Activated CD4-positive, alpha-beta T cell treated with anti-CD3 and anti-CD28 coated beads for 4 hours (primary cell): ENCODE measurements around the gene PODXL2.

Source experiments
- DNase-seq, 2 donors: peaks; one replicate each; pipeline ENCODE4 v3.0.0-alpha.2; 2020

Gene PODXL2

DNA sequence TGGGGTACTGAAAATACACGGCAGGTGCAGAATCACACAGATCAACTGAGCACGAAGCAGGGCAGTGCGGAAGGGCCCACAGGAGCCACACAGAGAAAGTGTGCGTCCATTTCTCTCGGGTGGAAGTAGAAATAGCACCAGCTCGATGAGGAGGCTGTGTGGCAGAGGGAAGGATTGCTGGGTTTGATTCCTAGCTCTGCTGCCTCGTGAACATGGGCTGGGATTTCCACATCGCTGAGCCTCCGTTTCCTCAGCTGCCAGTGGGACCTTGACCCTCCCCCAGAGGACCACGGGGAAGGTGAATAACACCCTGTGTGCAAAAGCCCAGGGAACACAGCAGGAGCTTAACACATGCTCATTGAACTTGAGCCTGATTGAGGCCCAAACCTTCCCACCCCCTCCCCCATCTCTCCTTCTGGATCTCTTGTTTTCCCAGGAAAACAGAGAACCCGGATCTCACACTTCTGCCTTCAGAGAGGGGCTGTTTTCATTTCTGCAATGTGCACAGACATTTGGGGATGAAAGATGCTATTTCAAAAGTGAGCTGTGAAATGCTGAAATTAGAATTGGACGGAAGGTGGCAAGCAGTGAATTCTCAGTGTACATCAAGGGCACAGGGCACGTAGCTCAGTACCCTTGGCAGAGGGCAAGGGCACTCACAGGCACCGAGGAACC lies 82.2 kb downstream of the PODXL2 start:
- DNase-seq, result no peak

DNA sequence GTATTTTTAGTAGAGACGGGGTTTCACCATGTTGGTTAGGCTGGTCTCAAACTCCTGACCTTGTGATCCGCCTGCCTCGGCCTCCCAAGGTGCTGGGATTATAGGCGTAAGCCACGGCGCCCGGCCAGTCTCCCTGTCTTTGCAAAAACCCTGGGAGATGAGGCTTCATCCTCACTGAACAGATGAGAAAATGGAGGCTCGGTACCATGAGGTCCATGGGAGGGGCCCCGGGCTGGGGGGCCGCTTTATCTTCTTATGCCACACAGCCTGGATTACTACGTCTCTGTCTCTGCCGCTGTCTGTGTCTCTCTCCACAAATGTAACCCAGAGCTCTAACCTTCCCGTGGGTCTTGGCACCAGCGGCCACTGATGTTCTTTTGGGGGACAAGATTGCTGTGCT lies 82.9 kb downstream of the PODXL2 start:
- DNase-seq, result no peak

DNA sequence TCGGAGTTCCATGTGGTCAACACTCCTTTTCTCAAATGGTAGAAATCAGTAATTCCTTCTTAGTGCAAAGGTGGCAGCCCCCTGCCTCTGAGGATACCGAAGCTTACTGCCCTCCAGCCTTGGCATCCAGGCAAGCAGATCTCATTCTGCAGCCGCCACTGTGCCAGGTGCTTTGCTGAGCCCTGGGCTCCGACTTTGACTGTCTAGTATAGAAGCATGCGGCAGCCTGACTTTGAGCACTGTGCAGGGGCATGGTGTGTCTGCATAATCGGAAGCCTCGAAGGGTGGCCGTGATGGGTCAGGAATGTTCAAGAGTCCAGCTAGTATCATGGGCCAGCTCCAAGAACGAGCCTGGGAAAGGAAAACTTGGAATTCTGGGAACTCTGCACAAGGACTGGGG lies 83.5 kb downstream of the PODXL2 start:
- no peak for DNase-seq

DNA sequence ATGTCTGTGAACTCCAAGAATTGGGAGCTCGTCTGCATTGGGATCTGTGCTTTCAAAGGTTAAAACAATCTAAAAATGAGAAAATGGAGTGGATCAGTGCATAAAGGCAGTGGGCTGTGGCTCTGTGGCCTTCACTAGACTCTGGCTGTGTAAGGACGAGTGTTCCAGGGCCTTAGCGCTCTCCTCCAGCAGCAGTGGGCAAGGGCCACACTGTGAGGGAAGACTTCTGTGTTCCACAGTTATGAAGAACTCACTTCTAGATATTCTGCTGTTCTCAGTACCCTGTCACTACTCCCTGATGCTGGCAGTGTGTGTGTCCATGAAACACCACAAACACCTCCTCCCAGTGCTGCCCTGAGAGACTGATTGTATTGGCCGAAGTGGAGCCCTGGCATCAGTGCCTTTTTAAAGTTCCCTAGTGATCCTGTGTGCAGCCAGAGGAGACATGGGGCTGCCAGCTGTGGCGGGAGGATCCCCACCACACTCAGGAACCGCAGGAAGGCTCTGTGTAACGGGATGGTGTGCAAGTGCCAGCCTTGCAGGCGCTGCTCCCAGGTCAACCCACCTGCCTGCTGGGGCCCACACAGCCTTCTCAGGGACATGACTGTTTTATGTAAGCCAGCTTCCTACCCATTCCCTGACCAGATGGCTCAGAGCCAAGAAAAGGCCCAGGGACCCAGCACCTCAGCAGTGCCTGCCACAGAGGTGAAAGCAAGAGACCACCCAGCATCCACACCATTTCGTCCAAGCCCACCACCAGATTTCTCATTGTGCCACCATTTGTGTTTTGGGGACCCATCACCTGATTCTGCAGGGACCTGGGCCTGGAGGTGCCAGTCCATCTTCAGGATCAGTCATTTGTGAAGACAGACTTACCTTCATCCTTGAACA lies 84.1 kb downstream of the PODXL2 start:
- DNase-seq, result no peak

DNA sequence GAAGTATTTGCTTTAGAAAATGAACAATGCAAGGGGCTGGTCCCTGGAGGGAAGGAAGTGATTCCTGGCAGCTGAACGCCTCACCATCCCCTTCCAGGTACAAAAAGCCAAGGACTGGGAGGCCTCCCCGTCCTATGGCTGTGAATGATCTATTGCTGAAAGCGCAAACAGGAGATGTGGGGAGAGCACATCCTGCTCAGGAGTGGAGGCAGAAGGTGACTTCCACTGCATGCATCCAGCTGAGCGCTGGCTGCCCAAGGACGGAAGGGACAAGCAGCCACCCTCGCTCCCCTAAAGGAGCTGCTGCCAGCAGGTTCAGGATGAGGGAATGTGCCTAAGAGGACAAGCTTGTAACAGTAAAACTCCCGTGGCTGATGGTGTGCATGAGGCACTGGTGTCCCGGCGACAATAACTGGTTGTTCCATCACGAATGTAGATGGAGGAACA lies 85.2 kb downstream of the PODXL2 start:
- DNase-seq, result no peak

DNA sequence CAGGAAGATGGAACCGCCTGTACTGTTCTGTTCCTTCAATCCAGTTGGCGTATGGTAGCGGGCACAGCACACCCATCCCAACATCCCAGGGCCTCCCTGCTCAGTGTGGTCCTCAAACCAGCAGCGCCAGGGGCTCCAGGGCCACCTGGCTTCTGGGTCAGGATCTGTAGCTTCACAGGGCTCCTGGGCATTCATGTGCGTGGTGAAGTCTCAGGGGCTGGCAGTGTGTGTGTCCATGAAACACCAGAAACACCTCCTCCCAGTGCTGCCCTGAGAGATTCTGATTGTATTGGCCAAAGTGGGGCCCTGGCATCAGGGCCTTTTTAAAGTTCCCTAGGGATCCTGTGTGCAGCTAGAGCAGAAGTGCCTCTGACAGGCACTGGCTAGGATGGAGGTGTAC lies 85.9 kb downstream of the PODXL2 start:
- no peak for DNase-seq

DNA sequence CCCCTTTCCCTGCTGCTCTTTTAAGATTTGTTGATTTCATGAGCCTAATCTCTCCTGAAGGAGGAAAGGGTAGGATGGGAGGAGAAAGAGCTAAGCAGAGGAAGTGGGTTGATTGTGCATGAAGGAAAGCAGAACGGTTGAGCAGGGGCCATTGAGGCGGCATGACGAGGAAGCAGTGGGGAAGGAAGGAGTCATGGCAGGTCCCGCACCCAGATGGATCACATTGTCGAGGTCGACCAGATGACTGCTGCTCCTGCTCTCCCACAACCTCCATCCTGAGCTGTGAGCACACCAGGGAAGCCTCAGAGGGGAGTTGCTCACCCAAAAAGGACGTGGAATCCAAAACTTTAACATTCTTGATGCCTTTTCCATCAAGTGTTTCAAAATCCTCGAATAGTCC lies 86.5 kb downstream of the PODXL2 start:
- DNase-seq, result no peak

DNA sequence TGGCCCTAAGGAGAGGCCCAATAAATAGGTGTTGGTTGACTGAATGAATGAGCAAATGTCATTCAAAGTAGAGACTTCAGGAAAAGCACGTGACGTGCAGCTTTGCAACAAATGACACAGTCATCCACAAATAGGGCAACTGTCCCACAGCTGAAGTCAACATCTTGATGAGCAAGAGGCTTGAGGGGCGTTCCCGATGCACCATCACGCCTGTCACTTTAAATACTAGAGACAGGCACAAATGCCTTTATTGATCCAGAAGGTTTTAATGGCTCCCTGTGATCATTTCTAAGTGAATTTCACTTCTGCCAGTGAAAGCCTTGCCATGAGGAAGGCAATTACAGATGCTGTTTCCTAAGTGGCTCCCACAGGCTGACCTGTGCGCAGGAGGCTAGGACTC lies 87.4 kb downstream of the PODXL2 start:
- no peak for DNase-seq

DNA sequence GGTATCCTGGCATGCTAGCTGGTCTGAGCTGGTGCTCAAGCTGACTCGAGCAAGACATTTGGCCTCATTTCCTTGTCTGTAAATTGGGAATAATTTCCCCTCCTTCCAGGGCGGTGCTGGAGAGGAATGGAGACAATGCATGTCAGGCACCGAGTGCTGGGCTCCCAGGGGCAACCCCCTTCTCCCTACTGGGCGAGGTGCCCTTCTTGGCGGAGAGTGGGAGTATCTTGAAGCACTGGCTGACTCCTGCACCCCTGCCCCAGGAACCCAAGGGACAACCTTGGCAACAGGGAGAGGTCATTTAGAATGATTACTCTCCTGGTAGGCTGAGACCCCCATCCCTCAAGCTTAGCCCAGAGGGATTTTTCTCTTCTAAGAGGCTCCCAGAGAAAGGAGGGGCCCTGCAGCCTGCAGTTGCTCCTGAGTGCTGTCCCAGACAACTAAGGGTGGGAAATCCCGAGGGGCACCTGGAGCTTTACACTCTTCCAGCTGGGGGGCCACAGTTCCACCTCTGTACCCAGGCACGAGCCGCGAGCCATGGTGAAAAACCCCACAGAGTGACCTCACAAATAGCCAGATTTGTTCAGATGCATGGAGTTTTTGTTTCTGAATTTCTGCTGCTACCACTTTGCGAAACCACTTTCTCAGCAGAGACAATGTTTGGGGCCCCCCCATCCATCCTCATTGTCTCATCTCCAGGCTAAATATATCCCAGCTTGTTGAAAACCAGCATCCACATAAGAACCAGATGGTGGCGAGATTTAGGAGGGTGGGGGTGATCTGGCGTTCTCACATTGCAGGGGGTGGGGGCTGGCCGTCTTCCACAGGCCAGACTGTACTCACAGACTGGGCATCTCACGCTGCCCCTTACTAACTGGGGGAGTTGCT lies 88.6 kb downstream of the PODXL2 start:
- DNase-seq, result no peak

DNA sequence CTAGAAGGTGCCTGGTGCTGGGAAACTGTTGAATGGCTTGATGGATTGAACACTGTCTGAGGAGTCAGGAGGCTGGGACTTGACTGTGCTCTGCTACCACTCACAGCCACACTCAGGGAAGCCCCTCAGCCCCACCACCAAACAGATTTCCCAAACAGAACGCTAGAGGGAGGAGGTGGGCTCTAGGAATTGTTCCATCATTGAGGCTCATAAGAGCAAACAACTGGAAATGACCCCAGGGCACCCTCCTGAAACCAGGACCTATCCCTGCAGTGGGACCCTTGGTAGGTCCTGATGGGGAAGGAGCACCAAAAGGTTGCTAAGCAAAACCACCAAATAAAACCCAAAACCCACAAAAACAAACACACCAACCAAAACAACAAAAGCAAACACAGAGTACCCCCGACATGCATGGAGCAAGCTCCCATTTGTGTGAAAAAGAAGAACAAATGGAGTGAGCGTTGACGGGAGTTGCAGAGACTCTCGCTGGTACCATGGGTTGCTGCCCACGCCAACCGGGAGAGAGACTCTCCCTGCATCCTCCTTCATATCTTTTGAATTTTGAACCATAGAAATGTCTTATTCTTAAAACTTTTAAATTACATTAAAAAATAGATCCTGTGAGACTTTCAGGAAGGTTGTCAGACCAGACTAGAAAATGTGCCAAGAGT lies 89.4 kb downstream of the PODXL2 start:
- no peak for DNase-seq

DNA sequence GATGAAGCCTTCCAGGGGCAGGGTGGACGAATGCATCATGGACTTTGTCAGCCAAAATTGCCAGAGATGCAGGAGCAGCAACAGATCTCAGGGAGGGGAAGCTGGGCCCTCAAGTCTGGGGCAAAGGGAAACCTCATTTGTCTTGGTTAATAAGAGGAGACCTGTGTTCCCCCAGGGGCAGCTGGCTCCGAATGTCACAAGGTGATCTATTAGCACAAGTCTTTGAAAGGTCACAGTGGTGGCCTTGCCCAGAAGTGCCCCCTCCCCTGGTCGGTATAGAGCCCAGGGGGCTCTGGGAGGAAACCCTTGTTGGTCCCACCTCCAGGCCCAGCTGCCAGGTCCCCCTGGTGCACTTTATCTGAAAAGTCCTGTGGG lies 89.9 kb downstream of the PODXL2 start:
- no peak for DNase-seq

DNA sequence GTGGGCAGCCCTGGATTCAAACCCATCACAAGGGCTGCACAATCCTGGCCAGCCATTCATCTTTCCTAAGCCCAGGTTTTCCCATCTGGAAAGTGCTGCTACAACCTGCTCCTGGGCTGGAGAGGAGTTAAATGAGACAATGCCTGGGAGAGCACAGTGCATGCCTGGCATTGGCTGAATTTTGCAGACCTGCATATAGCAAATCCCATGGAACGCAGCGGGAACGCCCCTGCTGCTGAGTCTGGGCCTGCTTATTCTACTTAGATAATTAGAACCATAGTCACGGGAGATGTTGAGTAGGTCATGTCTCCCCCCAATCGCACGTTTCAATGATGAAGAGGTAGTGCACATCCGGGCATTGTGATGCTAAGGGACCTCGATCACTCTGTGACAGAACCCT lies 90.4 kb downstream of the PODXL2 start:
- no peak for DNase-seq

DNA sequence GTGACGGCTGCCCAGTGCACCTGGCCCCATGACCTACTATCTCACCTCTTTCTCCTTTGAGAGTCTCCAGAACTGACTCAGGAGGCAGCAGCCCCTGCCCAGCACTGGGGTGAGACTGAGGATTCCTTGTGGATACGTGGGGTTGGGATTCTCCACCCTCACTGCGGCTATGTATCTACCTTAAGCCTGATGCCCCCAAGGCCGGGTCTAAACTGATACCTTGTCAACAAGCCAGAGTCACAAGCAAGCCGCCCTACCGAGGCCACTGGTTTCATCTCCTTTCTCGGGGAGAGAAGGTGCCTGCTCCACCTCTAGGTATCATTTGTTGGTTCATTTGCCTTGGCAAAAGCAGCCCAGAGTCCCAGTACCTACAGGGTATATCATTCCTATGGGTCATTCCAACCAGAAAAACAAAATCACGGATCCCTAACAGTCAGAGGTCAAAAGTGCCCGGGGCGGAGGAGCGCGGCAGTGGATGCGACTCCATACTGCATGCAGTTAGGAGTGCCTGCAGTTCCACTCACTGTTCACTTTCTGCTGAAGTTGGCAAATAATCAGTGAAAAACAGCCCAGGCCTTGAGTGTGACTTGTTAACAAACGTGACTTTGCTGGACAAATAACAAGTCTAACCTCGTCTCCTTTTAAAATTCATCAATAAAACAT lies 91.3 kb downstream of the PODXL2 start:
- no peak for DNase-seq

DNA sequence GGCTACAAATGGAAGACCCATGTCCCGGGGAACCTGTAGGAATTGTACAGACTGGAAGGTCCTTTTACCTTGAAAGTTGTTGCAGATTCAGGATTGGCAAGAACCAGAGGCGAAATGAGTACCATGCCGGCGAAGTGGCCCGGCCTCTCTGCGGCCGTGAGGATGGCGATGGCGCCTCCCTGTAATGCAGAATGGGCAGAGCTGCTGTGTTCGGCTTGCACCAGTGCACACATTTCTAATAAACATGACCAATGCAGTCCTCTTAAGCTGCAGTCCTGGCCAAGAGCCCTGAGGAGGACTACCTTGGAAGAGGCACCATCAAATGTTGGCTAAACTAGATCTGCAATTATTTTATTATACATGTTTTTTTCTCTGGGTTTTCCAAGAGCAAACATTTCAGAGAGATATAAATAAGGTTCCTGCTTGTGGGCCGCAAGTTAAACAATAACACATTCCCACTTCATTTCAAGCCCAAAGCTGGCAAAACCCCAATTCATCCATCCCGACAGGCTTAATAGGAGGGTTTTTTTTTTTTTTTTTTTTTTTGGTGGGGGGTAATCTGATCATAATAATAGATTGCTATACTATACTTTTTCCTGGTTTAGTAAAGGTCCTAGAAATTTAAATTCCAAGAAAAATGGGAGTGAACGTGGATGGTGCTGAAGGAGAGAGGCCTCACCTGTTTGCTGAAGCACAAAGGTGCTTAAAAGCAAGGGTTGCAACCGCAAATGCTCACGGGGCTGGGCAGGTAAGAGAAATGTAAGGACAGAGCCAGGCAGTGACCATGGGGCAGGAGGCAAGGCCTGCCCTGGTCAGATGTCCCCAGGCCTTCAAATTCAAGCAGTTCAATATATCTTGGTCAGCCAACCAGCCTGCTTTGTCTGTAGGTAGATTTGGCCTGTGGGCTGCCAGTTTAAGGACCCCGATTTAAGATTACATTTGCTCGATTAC lies 92.3 kb downstream of the PODXL2 start:
- DNase-seq, result no peak

DNA sequence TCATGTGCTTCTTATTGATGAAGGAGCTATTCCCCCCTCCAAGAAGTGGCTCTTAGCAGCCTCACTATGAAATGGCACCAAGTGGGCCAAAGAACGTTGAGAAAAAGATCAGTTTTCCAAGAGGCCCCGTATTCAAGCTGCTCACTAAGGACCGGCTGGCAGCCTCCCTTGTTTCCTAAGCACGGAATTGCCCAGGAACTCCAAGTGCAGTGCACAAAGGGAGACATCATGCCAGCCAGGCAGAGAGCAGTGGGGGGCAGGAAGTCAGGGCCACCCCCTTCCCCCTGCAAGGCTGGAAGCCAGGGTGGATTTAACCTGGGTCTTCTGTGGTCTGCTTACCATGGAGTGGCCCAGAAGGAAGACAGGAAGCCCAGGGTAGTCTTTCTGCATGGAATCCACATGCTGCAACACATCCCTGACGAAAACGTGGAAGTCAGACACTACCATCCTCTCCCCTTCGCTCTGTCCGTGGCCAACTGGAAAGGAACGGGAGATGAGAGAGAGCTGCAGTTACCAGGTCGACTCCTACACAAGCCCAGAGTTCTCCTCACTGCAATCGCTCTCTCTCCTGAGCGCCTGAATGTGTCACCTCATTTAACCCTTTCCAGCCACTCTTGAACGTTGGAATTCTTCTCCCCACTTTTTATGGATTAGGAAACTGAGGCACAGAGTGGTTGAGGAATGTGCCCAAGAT lies 93.3 kb downstream of the PODXL2 start:
- no peak for DNase-seq
